ENCODE measurements around the gene RNASE11.

RNASE11 gene

GRCh38 chr14:20631023-20631879, 43.5 kb upstream of the RNASE11 start (continued):
- TF ChIP-seq PRDM2 (tag by site-specific recombination; IDR thresholded peaks at IDR 0.05; ENCODE audit: borderline replicate concordance) (no peak; the same call in 1 of the 2 replicates), ZNF473 (tag by site-specific recombination; IDR thresholded peaks at IDR 0.05) (no peak), ZNF488 (tag by site-specific recombination; IDR thresholded peaks at IDR 0.05) (no peak), ZNF404 (tag by site-specific recombination; IDR thresholded peaks at IDR 0.05) (no peak), ZNF529 (tag by site-specific recombination; IDR thresholded peaks at IDR 0.05; ENCODE audit: insufficient replicate concordance) (no peak), ZNF214 (tag by site-specific recombination; IDR thresholded peaks at IDR 0.05; ENCODE audit: borderline replicate concordance) (no peak), ZSCAN30 (tag by site-specific recombination; IDR thresholded peaks at IDR 0.05) (no peak), ZNF510 (tag by site-specific recombination; IDR thresholded peaks at IDR 0.05; ENCODE audit: insufficient replicate concordance) (peak; percentile 6), ZNF175 (tag by site-specific recombination; IDR thresholded peaks at IDR 0.05) (no peak)

- no peaks in the 10 kb centered on the region for H3K4me1 ChIP-seq (ENCODE audit: control insufficient read depth, insufficient read depth, low read length)
- no peaks in the 10 kb centered on the region for H3K9me3 ChIP-seq (ENCODE audit: control insufficient read depth, insufficient read depth, low read depth, low read length)
- H3K27ac ChIP-seq (ENCODE audit: extremely low read depth, low read depth, low read length) = peak overlapping the region; percentile 44
- peak overlapping the region; percentile 65 for H3K4me3 ChIP-seq (ENCODE audit: low read depth, low read length)
- POLR2A ChIA-PET = interaction anchor here (0.8 to 3.3 kb wide), 4 partner anchors 17 to 287 kb away, joined by 3 to 40 read pairs (median 7); partner anchors contain the start of genes PARP2 and RNASE4
- CTCF ChIA-PET = interaction anchor here (0.7 to 2.7 kb wide), 6 partner anchors 17 to 229 kb away, joined by 3 to 22 read pairs (median 3); no protein-coding TSS in a partner anchor
- no peaks in the 10 kb centered on the region for H3K36me3 ChIP-seq (ENCODE audit: control insufficient read depth in 2 of 2, insufficient read depth in 1 of 2, low read length in 2 of 2)
- peak; percentile 93 for TF ChIP-seq ZBTB17 (tag by site-specific recombination; IDR thresholded peaks at IDR 0.05)
- no peak for TF ChIP-seq ATF2 (tag by site-specific recombination; IDR thresholded peaks at IDR 0.05; ENCODE audit: low read depth)
- no peak for TF ChIP-seq HOXC10 (CRISPR knock-in tag; IDR thresholded peaks at IDR 0.05)
- peak; percentile 43 for TF ChIP-seq ZEB2 (tag by site-specific recombination; IDR thresholded peaks at IDR 0.05)
- 0 out of 2 replicates have a peak, but pooled peaks have one; percentile 25 for TF ChIP-seq ZNF639 (tag by site-specific recombination; IDR thresholded peaks at IDR 0.05)
- TF ChIP-seq PRDM10 (tag by site-specific recombination; IDR thresholded peaks at IDR 0.05) = peak; percentile 51; the same call in 1 of the 2 replicates
- no peak for TF ChIP-seq BCL11A (tag by site-specific recombination; IDR thresholded peaks at IDR 0.05; ENCODE audit: low read depth)
- peak; percentile 55 for TF ChIP-seq ZXDB (tag by site-specific recombination; IDR thresholded peaks at IDR 0.05)
- peak; percentile 76; the same call in 1 of the 2 replicates for TF ChIP-seq ZNF366 (tag by site-specific recombination; conservative IDR thresholded peaks at IDR 0.05)
Measured at GRCh38 chr14:20630340-20631022, 42.7 kb upstream of the RNASE11 start.

Data from HEK293 (cell line).